Raji (cell line): Measurements from ENCODE around the gene RAB3GAP1.

Experiments
- POLR2A ChIP-seq: IDR thresholded peaks from 2 replicates; pipeline ENCODE4 v1.6.1; 2011; ENCODE audit warnings: low read depth, low read length, control low read depth; ENCODE audit not compliant: insufficient read depth

The RAB3GAP1 gene

DNA sequence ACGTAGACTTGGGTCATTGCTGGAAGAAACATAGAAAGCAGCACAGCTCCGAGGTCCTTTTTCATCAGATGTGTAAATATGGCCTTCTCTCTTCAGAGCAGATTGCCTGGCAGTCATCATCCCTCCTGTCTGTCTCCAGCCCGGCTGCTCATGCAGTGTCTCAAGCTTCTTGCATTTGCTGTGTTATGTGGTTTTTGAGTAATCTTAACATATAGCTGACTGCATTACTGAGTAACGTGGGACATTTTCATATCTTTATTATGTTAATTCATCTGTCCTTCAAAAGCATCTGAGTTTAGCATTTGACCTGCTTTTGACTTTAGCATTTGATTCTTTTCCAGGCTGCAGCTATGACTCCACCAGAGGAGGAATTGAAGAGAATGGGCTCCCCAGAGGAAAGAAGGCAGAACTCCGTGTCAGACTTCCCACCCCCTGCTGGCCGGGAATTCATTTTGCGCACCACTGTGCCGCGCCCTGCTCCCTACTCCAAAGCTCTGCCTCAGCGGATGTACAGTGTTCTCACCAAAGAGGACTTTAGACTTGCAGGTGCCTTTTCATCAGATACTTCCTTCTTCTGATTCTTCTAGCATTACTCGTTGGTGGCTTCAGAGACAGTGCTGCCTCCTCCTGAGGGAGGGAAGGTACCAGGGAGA is 116.2 kb downstream of the RAB3GAP1 start:
- no peak for TF ChIP-seq POLR2A

GRCh38 chr2:135169900-135170753 is 118.0 kb downstream of the RAB3GAP1 start:
- TF ChIP-seq POLR2A, result no peak

- no peak for TF ChIP-seq POLR2A
Observed at GRCh38 chr2:135174049-135174809, 122.1 kb downstream of the RAB3GAP1 start.

DNA sequence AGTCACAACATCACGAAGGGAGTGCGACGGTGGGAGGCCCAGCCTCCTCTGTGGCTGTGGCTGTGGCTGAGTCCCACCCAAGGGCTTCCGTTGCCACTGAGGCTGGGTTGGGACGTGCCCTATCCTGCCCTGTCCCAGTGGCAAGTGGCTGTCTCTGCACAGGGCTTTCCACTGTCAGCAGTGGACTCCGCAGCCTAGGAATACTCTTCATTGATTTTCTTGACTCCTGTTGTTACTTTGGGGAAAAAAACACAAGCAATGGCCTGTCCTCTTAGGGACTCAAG is 122.7 kb downstream of the RAB3GAP1 start:
- no peak for TF ChIP-seq POLR2A

DNA sequence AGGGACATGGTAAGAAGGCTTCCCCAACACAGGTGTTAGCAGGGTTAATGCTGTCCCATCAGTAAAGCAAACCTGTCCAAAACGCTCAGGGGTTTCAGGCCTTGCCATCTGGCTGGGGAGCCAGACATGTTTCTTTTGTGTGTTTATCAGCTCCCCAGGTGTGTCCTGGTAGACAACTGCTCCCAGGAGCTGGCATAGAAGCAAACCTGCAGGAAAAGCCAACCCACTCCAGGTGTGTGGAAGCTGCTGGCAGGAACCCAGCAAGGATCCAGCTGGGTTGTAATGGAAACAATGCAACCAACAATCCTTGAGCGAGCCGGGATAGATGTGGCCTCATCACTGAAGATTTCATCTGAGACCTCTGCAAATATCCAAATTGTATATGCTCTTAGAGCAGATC is 123.1 kb downstream of the RAB3GAP1 start:
- TF ChIP-seq POLR2A, result no peak

DNA sequence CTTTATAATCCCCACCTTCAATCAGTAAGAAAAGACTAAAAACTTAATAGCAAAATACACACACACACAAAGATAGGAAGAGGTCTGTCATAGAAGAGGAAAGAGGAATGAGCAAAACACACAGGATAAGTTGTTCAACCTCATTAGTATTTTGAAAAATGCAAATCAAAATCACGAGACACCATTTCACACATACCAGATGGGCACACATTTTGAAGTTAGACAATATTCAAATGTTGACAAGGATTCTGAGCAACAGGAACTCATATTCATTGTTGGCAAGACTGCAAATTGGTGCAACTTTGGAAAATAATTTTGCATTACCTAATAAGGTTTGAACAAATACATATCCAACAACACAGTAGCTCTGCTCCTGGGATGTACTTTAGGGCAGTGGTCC is 127.6 kb downstream of the RAB3GAP1 start:
- TF ChIP-seq POLR2A, result no peak

- no peak for TF ChIP-seq POLR2A
Observed at GRCh38 chr2:135182190-135182589, 130.1 kb downstream of the RAB3GAP1 start.

DNA sequence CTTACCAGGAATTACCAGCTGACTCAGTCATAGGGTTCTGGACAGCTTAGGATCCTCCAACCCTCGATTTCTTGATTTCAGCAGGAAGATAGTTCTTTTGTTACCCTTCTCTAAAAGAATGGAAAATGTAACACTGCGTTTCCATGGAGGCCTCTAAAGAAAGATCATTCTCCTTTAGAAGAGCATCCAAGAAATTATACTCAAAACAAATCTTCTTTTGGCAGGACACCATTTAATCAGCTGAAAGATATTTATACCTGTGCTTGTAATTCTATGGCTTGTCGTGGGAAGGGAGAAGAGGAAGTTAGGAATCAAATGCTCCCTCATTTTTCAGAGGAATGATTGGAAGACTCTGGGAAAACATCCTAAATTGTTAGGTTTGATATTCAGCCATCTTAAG is 130.5 kb downstream of the RAB3GAP1 start:
- no peak for TF ChIP-seq POLR2A

GRCh38 chr2:135183822-135184221 is 131.7 kb downstream of the RAB3GAP1 start:
- TF ChIP-seq POLR2A, result no peak

DNA sequence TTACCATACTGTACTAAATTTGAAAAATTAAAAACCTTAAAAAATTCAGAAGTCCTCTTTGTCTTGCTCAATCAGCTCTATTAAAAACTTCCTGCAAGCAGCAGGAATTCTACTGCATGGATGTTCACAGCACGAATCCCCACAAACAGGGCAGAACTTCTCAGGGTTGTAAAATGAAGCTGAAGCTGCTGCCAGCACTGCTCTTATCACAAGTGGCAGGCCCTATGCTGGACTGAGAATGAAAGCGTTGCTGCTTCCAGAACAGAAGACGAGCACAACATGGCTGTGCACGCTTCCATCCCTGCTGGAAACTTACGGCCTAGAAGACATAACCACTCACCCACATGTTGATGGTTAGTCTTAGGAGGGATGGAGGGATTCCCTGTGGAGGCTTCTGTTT is 134.0 kb downstream of the RAB3GAP1 start:
- no peak for TF ChIP-seq POLR2A

DNA sequence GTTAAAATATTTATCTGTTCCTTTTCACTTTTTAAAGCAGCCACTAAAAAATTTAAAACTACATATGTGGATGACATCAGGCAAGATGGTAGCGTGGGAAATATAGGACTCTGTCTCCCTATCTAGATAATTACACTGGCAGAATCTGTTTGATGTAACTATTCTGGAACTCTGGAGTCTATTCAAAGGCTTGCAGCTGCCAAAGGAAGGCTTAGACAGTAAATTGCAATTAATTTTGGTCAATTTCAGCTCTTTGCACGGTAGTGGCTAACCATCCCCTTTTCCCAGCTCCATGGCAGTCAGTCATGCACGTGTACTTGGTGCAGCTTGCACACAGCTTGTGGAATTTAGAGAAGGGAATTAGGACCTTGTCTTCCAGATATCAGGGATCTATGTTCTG is 135.2 kb downstream of the RAB3GAP1 start:
- TF ChIP-seq POLR2A, result no peak

- no peak for TF ChIP-seq POLR2A
Observed at GRCh38 chr2:135189148-135189547, 137.1 kb downstream of the RAB3GAP1 start.

DNA sequence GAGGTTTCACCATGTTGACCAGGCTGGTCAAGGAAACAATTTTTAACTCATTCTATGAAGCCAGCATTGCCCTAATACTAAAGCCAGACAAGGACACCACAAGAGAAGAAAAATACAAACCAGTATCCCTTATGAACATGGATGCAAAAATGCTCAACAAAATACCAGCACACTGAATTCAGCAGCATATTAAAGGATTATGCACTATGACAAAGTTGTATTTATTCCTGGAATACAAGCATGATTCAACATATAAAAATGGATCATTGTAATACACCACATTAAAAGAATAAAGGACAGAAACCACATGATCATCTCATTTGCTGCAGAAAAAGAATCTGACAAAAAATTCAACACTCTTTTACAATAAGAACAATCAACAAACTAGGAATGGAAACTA is 138.7 kb downstream of the RAB3GAP1 start:
- TF ChIP-seq POLR2A, result no peak

DNA sequence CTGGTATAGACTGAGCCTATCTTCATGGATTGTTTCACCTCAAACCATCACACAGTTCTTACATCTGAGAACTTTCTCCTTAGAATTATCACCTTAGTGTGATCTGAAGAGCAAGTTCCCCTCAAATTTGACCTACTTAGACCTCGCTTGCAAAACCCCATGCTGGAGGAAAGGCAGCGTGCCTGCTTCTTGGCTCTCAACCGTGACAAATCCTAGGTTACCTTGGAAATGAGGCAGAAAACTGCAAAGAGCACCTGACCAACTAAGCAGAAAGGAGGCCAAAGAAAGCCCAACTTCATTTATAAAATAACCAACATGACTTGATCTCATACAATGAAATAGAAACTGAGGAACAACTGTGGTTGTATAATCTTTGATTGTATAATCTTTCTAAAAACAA is 146.4 kb downstream of the RAB3GAP1 start:
- no peak for TF ChIP-seq POLR2A

GRCh38 chr2:135202751-135203150 is 150.7 kb downstream of the RAB3GAP1 start:
- TF ChIP-seq POLR2A, result no peak

DNA sequence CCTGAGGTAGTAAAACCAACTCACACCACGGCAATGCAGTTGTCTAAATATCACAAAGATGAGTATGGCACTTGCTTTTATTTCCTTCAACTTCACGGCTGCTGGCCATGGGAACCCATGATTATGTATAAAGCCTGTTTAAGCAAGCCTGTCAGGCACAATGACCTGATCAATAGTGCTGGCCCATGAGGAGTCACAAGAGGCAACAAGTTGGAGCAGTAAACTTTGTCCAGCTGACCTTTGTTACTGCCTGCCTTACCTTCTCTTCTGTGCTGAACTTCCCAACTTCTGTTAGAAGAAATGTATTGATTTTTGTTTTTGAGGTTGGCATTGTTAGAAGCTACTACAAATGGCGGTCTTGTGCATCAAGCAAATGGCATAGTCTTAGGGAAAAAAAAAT is 151.9 kb downstream of the RAB3GAP1 start:
- TF ChIP-seq POLR2A, result no peak
